Liver (tissue), 9 donors: ENCODE results near the gene HRH3. TPM values are rescaled to one million over a fixed set of nuclear protein-coding genes. Genes with fewer than 3 reads are reported as not detected.

Experiments used
- DNase-seq: peaks from one replicate; pipeline ENCODE4 v3.0.0-alpha.2; 2017; ENCODE audit warnings: low spot score
- H3K27ac ChIP-seq, 2 donors: one replicate each; pipeline ENCODE4 v1.7.0; 2013; ENCODE audit warnings: inconsistent platforms in 2 of 2, low read length in 2 of 2, control low read depth in 1 of 2, low read depth in 1 of 2, mild to moderate bottlenecking in 1 of 2
- H3K27me3 ChIP-seq, 4 donors: one replicate each; pipeline versions ENCODE4 v1.6.1 to v1.7.0; 2013; ENCODE audit warnings: low read length in 3 of 4, inconsistent platforms in 1 of 4, mild to moderate bottlenecking in 1 of 4, moderate library complexity in 1 of 4; ENCODE audit not compliant: control insufficient read depth in 4 of 4, insufficient read depth in 4 of 4
- H3K36me3 ChIP-seq, 4 donors: one replicate each; pipeline versions ENCODE4 v1.6.1 to v1.7.0; 2013; ENCODE audit warnings: low read length in 3 of 4, mild to moderate bottlenecking in 3 of 4, low read depth in 1 of 4, moderate library complexity in 1 of 4; ENCODE audit not compliant: control insufficient read depth in 4 of 4, insufficient read depth in 3 of 4
- H3K4me1 ChIP-seq, 4 donors: one replicate each; pipeline versions ENCODE4 v1.6.1 to v1.7.0; 2013; ENCODE audit warnings: low read length in 3 of 4, mild to moderate bottlenecking in 3 of 4, moderate library complexity in 1 of 4; ENCODE audit not compliant: control insufficient read depth in 4 of 4, insufficient read depth in 4 of 4
- H3K4me3 ChIP-seq, 3 donors: one replicate each; pipeline versions ENCODE4 v1.6.1 to v1.7.0; 2013; ENCODE audit warnings: low read length in 3 of 3, control low read depth in 1 of 3, low read depth in 1 of 3, mild to moderate bottlenecking in 1 of 3
- H3K9ac ChIP-seq, 2 donors: one replicate each; pipeline ENCODE4 v1.7.0; 2013; ENCODE audit warnings: low read length in 2 of 2, mild to moderate bottlenecking in 2 of 2, moderate library complexity in 2 of 2, control low read depth in 1 of 2, low read depth in 1 of 2
- H3K9me3 ChIP-seq, 4 donors: one replicate each; pipeline versions ENCODE4 v1.6.1 to v1.7.0; 2013; ENCODE audit warnings: low read length in 3 of 4; ENCODE audit not compliant: control insufficient read depth in 4 of 4
- EGR1 ChIP-seq, 2 donors: IDR thresholded peaks; 2 replicates each; pipeline ENCODE4 v1.6.1; 2016 to 2018; ENCODE audit warnings: antibody characterized with exemption in 2 of 2, low read depth in 2 of 2
- FOXA1 ChIP-seq: IDR thresholded peaks from 2 replicates; pipeline ENCODE4 v1.6.1; 2016; ENCODE audit warnings: antibody characterized with exemption
- FOXA2 ChIP-seq: IDR thresholded peaks from 2 replicates; pipeline ENCODE4 v1.6.1; 2016; ENCODE audit warnings: antibody characterized with exemption
- GABPA ChIP-seq, 2 donors: IDR thresholded peaks in 1 of 2; conservative IDR thresholded peaks in 1 of 2; 2 replicates each; pipeline ENCODE4 v1.6.1; 2016; ENCODE audit warnings: antibody characterized with exemption in 2 of 2, mild to moderate bottlenecking in 1 of 2, moderate library complexity in 1 of 2
- HNF4A ChIP-seq, 2 donors: conservative IDR thresholded peaks; 2 replicates each; pipeline ENCODE4 v1.6.1; 2016; ENCODE audit warnings: antibody characterized with exemption in 2 of 2, mild to moderate bottlenecking in 2 of 2
- HNF4G ChIP-seq: IDR thresholded peaks from 2 replicates; pipeline ENCODE4 v1.6.1; 2016; ENCODE audit warnings: antibody characterized with exemption
- JUND ChIP-seq, 2 donors: IDR thresholded peaks; 2 replicates each; pipeline ENCODE4 v1.6.1; 2016; ENCODE audit warnings: antibody characterized with exemption in 2 of 2
- NR2F2 ChIP-seq: IDR thresholded peaks from 2 replicates; pipeline ENCODE4 v1.6.1; 2016; ENCODE audit warnings: antibody characterized with exemption
- RAD21 ChIP-seq, 2 donors: IDR thresholded peaks; 2 replicates each; pipeline ENCODE4 v1.6.1; 2016; ENCODE audit warnings: antibody characterized with exemption in 2 of 2, mild to moderate bottlenecking in 2 of 2
- RXRA ChIP-seq, 2 donors: IDR thresholded peaks; 2 replicates each; pipeline ENCODE4 v1.6.1; 2017 to 2018; ENCODE audit warnings: antibody characterized with exemption in 2 of 2, mild to moderate bottlenecking in 1 of 2
- SP1 ChIP-seq: IDR thresholded peaks from 2 replicates; pipeline ENCODE4 v1.6.1; 2018; ENCODE audit warnings: antibody characterized with exemption, mild to moderate bottlenecking
- TAF1 ChIP-seq: conservative IDR thresholded peaks from 2 replicates; pipeline ENCODE4 v1.6.1; 2016; ENCODE audit warnings: antibody characterized with exemption, mild to moderate bottlenecking
- WGBS: extraction: QIAGEN DNeasy Blood & Tissue Kit; methylation state at CpG from one replicate; pipeline ENCODE4 v1.1.7; 2013; 5-methylcytosine and 5-hydroxymethylcytosine counted together
- polyA plus RNA-seq, 2 donors: library from polyadenylated mRNA; stranded (reverse) in 1 of 2; unstranded in 1 of 2; fragments of 200-250 nt in 1 of 2; fragments of >200 nt in 1 of 2; fragmentation: Nextera tagmentation in 1 of 2; extraction: Ambion mirVana in 1 of 2; gene quantifications; one replicate each; pipeline versions ENCODE4 v1.2.1 to v1.2.3, GENCODE V29; 2013 to 2015
- total RNA-seq, 2 donors: library from RNA; depleted of rRNA; stranded (reverse); fragments of >200 nt; gene quantifications; one replicate each; pipeline ENCODE4 v1.2.3, GENCODE V29; 2014
- TF ChIP-seq, protein P1 (sequence below): IDR thresholded peaks from 2 replicates; pipeline ENCODE4 v1.6.1; 2016; ENCODE audit warnings: antibody characterized with exemption
- TF ChIP-seq, protein P2 (sequence below): IDR thresholded peaks from 2 replicates; pipeline ENCODE4 v1.6.1; 2016; ENCODE audit warnings: antibody characterized with exemption
- TF ChIP-seq, protein P3 (sequence below): fragments of 150-350 bp; IDR thresholded peaks from 2 replicates; pipeline ENCODE4 v1.5.1; 2017; ENCODE audit warnings: improper control_type of control experiment, low read depth, low read length; ENCODE audit not compliant: missing input control
- TF ChIP-seq, protein P4 (sequence below): IDR thresholded peaks from 2 replicates; pipeline ENCODE4 v1.6.1; 2016; ENCODE audit warnings: antibody characterized with exemption
- TF ChIP-seq, protein P5 (sequence below): IDR thresholded peaks from 2 replicates; pipeline ENCODE4 v1.6.1; 2016; ENCODE audit warnings: antibody characterized with exemption, mild to moderate bottlenecking
- donor health status: healthy.
- donor health status: healthy.
- donor health status: healthy.
- donor health status: healthy.
- donor health status: healthy.

The HRH3 gene
- total and polyA plus RNA-seq, 4 donors, result not detected

DNA sequence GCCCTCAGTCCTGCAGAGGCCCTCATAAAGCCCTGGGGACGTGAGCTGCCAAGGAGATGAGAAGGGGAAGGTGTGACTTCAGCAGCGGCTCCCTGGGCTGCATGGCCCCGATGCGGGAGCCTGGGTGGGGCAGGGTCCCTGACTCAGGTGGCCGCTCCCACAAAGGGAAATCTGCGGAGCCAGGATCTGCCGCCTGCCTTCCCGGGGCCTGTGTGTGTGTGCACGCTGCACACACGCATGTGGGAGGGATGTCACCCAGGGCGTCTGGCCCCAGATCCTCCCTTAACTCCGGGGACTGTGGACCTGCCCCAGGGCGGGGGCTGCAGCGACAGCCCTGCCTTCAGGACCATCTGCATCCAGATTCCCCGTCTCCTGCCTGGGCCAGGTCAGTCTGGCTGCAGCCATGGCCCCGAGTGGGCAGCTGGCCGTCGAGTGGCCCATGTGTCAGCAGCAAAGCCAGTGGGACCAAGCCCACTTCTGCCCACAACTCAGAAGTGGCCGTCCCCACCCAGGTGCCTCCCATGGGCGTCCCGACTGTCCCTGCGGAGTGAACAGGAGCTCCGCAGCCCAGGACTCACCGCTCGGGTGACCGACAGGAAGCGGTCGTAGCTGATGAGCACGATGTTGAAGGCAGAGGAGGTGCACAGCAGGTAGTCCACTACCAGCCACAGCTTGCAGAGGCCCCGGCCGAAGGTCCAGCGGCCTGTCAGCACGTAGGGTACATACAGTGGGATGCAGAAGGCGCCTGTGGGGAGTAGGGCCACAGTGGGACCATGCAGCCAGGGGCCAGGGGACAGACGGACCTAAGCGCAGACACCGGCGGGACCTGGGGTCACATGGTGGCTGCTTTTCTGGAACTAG lies 1.9 kb downstream of the HRH3 start (continued):
- TF ChIP-seq, protein P1, sequence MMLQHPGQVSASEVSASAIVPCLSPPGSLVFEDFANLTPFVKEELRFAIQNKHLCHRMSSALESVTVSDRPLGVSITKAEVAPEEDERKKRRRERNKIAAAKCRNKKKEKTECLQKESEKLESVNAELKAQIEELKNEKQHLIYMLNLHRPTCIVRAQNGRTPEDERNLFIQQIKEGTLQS, result no peak
- no peak for TF ChIP-seq JUND (IDR thresholded peaks at IDR 0.05)
- TF ChIP-seq, protein P2, sequence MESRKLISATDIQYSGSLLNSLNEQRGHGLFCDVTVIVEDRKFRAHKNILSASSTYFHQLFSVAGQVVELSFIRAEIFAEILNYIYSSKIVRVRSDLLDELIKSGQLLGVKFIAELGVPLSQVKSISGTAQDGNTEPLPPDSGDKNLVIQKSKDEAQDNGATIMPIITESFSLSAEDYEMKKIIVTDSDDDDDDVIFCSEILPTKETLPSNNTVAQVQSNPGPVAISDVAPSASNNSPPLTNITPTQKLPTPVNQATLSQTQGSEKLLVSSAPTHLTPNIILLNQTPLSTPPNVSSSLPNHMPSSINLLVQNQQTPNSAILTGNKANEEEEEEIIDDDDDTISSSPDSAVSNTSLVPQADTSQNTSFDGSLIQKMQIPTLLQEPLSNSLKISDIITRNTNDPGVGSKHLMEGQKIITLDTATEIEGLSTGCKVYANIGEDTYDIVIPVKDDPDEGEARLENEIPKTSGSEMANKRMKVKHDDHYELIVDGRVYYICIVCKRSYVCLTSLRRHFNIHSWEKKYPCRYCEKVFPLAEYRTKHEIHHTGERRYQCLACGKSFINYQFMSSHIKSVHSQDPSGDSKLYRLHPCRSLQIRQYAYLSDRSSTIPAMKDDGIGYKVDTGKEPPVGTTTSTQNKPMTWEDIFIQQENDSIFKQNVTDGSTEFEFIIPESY, result no peak
- no peak for TF ChIP-seq FOXA2
- no peak for TF ChIP-seq EGR1 (IDR thresholded peaks at IDR 0.05; ENCODE audit: low read depth in 2 of 2)
- no peak for TF ChIP-seq HNF4A (conservative IDR thresholded peaks at IDR 0.05)
- TF ChIP-seq TAF1, result no peak

DNA sequence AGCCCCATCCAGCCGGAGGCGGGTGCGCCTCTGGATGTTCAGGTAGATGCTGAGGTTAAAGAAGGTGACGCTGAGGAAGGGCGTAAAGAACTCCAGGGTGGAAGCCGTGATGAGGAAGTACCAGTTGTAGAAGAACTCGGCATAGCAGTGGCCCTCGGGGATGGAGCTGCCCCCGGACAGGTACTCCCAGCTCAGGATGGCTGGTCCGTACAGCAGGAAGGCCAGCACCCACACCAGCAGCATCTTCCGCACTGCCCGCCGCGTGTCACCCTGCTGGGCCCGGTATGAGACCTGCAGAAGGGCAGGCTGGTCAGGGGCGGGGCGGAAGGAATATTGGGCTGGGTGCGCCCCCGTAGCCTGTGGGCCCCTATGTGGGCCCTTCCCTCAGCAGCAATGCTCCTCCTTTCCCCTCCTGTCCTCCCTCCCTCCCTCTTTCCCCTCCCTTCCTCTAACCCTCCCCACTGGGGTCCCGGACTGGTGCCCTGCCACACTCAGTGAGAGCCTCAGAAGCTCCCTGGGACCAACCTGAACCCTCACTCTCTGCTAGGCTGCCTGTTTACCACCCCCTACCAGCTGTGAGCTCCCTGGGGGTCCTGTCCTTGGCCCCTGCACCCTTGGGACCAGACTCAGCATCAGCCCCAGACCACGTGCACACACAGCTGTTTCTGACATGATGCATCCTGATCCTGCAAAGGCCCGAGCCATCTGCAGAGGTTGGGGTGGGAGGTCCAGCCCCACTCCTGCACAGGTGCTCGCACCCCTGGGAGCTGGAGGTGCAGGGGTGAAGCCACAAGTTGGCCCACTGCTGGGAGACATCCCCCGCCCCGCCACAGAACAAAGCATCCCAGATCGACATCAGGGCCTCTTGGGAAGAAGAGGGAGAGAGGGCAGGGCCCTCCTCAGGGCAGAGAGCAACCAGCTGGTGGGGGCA lies 3.2 kb downstream of the HRH3 start:
- H3K36me3 ChIP-seq, result no peaks in the 10 kb centered on the region
- WGBS, result 73% methylated on average over 26 of the region's 26 CpGs
- H3K4me1 ChIP-seq, result peaks cover 4 to 24% (median 13%) of the 10 kb centered on the region in 4 donors
- no peak for DNase-seq
- TF ChIP-seq FOXA2 (no peak), NR2F2 (no peak), HNF4A (conservative IDR thresholded peaks at IDR 0.05) (no peak), FOXA1 (no peak), RXRA (IDR thresholded peaks at IDR 0.05) (no peak), JUND (IDR thresholded peaks at IDR 0.05) (no peak), EGR1 (IDR thresholded peaks at IDR 0.05; ENCODE audit: low read depth in 2 of 2) (no peak), TAF1 (no peak), GABPA (IDR thresholded peaks at IDR 0.05 in 1 of 2, conservative IDR thresholded peaks at IDR 0.05 in 1 of 2) (no peak), HNF4G (no peak), SP1 (no peak), RAD21 (IDR thresholded peaks at IDR 0.05) (no peak)
- TF ChIP-seq, protein P2, result no peak
- TF ChIP-seq, protein P3, sequence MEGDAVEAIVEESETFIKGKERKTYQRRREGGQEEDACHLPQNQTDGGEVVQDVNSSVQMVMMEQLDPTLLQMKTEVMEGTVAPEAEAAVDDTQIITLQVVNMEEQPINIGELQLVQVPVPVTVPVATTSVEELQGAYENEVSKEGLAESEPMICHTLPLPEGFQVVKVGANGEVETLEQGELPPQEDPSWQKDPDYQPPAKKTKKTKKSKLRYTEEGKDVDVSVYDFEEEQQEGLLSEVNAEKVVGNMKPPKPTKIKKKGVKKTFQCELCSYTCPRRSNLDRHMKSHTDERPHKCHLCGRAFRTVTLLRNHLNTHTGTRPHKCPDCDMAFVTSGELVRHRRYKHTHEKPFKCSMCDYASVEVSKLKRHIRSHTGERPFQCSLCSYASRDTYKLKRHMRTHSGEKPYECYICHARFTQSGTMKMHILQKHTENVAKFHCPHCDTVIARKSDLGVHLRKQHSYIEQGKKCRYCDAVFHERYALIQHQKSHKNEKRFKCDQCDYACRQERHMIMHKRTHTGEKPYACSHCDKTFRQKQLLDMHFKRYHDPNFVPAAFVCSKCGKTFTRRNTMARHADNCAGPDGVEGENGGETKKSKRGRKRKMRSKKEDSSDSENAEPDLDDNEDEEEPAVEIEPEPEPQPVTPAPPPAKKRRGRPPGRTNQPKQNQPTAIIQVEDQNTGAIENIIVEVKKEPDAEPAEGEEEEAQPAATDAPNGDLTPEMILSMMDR, result no peak
- TF ChIP-seq, protein P4, sequence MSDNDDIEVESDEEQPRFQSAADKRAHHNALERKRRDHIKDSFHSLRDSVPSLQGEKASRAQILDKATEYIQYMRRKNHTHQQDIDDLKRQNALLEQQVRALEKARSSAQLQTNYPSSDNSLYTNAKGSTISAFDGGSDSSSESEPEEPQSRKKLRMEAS, result no peak
- TF ChIP-seq, protein P1, result no peak
- TF ChIP-seq, protein P5, sequence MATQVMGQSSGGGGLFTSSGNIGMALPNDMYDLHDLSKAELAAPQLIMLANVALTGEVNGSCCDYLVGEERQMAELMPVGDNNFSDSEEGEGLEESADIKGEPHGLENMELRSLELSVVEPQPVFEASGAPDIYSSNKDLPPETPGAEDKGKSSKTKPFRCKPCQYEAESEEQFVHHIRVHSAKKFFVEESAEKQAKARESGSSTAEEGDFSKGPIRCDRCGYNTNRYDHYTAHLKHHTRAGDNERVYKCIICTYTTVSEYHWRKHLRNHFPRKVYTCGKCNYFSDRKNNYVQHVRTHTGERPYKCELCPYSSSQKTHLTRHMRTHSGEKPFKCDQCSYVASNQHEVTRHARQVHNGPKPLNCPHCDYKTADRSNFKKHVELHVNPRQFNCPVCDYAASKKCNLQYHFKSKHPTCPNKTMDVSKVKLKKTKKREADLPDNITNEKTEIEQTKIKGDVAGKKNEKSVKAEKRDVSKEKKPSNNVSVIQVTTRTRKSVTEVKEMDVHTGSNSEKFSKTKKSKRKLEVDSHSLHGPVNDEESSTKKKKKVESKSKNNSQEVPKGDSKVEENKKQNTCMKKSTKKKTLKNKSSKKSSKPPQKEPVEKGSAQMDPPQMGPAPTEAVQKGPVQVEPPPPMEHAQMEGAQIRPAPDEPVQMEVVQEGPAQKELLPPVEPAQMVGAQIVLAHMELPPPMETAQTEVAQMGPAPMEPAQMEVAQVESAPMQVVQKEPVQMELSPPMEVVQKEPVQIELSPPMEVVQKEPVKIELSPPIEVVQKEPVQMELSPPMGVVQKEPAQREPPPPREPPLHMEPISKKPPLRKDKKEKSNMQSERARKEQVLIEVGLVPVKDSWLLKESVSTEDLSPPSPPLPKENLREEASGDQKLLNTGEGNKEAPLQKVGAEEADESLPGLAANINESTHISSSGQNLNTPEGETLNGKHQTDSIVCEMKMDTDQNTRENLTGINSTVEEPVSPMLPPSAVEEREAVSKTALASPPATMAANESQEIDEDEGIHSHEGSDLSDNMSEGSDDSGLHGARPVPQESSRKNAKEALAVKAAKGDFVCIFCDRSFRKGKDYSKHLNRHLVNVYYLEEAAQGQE, result no peak
- no peak overlapping the region for H3K27ac ChIP-seq
- peaks cover 5 to 11% (median 9%) of the 10 kb centered on the region in 4 donors for H3K27me3 ChIP-seq
- H3K9me3 ChIP-seq, result no peaks in the 10 kb centered on the region
- no peak overlapping the region for H3K4me3 ChIP-seq
- no peak overlapping the region for H3K9ac ChIP-seq
